Gastrocnemius medialis (tissue), 4 donors: Measurements from ENCODE around the gene MTF2.

Source experiments
- POLR2A ChIP-seq, 2 donors: fragments of 450-650 bp; IDR thresholded peaks; one replicate each; pipeline ENCODE4 v1.6.1; 2017; ENCODE audit warnings: antibody characterized with exemption in 2 of 2, mild to moderate bottlenecking in 2 of 2, moderate library complexity in 2 of 2
- TF ChIP-seq, protein P1 (sequence below), 5 experiments: fragments of 450-650 bp in 3 of 5; fragments of 200-600 bp in 2 of 5; sonication (generic) in 2 of 5; IDR thresholded peaks in 4 of 5; conservative IDR thresholded peaks in 1 of 5; 1 replicate in 4 of 5; 2 replicates in 1 of 5; pipeline ENCODE4 v1.5.1; 2016 to 2019; ENCODE audit warnings: antibody characterized with exemption in 5 of 5, mild to moderate bottlenecking in 3 of 5, moderate library complexity in 3 of 5

DNA sequence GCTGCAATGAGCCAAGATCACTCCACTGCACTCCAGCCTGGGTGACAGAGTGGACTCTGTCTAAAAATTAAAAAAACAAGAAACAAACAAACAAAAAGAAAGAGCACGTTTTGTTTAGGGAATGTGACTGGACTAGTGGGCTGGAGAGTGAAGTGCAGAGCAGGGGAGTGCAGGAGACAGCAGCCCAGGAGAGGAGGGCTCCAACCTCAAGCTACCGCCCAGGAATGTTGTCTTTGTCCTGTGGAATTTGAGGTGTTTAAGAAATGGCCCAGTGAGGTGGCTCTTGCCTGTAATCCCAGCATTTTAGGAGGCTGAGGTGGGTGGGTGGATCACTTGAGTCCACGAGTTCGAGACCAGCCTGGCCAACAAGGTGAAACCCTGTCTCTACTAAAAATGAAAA lies 42.4 kb upstream of the MTF2 start:
- TF ChIP-seq, protein P1, sequence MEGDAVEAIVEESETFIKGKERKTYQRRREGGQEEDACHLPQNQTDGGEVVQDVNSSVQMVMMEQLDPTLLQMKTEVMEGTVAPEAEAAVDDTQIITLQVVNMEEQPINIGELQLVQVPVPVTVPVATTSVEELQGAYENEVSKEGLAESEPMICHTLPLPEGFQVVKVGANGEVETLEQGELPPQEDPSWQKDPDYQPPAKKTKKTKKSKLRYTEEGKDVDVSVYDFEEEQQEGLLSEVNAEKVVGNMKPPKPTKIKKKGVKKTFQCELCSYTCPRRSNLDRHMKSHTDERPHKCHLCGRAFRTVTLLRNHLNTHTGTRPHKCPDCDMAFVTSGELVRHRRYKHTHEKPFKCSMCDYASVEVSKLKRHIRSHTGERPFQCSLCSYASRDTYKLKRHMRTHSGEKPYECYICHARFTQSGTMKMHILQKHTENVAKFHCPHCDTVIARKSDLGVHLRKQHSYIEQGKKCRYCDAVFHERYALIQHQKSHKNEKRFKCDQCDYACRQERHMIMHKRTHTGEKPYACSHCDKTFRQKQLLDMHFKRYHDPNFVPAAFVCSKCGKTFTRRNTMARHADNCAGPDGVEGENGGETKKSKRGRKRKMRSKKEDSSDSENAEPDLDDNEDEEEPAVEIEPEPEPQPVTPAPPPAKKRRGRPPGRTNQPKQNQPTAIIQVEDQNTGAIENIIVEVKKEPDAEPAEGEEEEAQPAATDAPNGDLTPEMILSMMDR (IDR thresholded peaks at IDR 0.05 in 4 of 5, conservative IDR thresholded peaks at IDR 0.05 in 1 of 5), result no peak
- no peak for TF ChIP-seq POLR2A (IDR thresholded peaks at IDR 0.05)
